ENCODE measurements around the gene ZZZ3.

DNA sequence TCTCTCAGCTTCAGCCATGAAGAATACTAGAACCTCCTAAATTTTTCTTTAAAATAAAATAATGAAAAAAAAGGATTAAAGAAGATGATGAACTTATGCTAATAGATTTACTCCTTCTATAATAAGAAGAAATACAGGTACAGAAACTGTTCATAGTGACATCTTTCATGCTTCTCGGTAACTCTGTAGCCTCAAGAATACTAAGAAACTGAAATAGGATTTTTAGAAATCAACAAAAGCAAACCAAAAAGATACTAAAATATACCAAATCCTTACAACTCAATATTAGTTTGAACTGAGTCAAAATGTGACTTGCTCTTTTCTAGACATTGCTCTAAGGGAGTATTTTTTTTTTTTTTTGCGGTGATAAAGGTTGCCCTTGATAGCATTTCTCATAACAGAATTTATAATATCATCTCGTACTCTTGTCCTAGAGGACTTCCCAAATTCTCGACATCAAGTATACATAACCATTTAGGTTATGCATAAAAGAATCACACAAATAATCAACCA, 42.8 kb downstream of the ZZZ3 start:
- TF ChIP-seq, protein P1, sequence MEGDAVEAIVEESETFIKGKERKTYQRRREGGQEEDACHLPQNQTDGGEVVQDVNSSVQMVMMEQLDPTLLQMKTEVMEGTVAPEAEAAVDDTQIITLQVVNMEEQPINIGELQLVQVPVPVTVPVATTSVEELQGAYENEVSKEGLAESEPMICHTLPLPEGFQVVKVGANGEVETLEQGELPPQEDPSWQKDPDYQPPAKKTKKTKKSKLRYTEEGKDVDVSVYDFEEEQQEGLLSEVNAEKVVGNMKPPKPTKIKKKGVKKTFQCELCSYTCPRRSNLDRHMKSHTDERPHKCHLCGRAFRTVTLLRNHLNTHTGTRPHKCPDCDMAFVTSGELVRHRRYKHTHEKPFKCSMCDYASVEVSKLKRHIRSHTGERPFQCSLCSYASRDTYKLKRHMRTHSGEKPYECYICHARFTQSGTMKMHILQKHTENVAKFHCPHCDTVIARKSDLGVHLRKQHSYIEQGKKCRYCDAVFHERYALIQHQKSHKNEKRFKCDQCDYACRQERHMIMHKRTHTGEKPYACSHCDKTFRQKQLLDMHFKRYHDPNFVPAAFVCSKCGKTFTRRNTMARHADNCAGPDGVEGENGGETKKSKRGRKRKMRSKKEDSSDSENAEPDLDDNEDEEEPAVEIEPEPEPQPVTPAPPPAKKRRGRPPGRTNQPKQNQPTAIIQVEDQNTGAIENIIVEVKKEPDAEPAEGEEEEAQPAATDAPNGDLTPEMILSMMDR (conservative IDR thresholded peaks at IDR 0.05; ENCODE audit: low read length): no peak
- TF ChIP-seq EZH2phosphoT487 (IDR thresholded peaks at IDR 0.05; ENCODE audit: borderline replicate concordance): no peak
